ENCODE results near the gene FCRLB. TPM values are rescaled to one million over a fixed set of nuclear protein-coding genes. Genes with fewer than 3 reads are reported as not detected.

FCRLB gene
- total and polyA plus RNA-seq, 2 donors (not counting 1 experiment from before 2014, with no cell fraction given), result 3.8 to 6.4 TPM

DNA sequence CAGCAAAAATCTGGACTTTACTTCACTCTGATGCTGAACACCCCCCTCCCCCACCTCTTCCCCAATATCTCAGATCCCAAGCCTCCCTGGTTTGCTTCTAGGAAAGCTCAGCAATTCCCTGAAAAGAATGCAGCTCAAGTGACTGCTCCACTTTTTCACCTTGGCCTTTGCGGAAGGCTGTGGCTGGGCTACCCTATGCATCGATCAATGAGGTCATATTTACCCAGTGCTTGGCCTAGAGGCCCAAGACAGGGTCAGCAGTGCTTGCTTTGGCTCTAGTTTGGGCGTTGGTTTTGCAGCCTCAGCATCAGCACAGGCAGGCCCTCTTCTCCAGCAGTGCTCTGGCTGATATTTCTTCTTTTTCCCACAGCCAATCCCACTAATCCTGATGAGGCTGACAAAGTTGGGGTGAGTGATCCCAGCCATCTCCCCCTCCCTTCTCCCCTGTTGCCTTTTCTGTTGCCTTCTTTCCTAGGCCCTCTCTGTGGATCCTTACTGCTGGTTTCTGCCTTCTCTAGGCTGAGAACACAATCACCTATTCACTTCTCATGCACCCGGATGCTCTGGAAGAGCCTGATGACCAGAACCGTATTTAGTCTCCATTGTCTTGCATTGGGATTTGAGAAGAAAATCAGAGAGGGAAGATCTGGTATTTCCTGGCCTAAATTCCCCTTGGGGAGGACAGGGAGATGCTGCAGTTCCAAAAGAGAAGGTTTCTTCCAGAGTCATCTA is 44.2 kb upstream of the FCRLB start:
- Mint-ChIP-seq H3K27me3 (no peaks in the 10 kb centered on the region), H3K4me3 (no peak overlapping the region), H3K4me1 (peaks cover 3% of the 10 kb centered on the region), H3K27ac (no peak overlapping the region), H3K9me3 (ENCODE audit: insufficient read depth) (no peaks in the 10 kb centered on the region)
- Histone ChIP-seq H2AFZ (ENCODE audit: insufficient read depth, low read depth, low read length, poor library complexity, severe bottlenecking) (no peak overlapping the region), H3K9me3 (ENCODE audit: control extremely low read depth in 1 of 3, control insufficient read depth in 2 of 3, insufficient read depth in 1 of 3, low read length in 2 of 3) (no peaks in the 10 kb centered on the region), H3K9ac (ENCODE audit: low read length) (no peak overlapping the region), H3K36me3 (replicated peaks in 1 of 2; ENCODE audit: control extremely low read depth in 1 of 2, control insufficient read depth in 1 of 2, extremely low read depth in 1 of 2, insufficient read depth in 2 of 2, low read length in 1 of 2) (peaks cover 6 to 37% of the 10 kb centered on the region in 2 experiments), H3K27ac (ENCODE audit: low read length in 2 of 2) (no peak overlapping the region), H3K4me1 (ENCODE audit: control insufficient read depth in 2 of 2, insufficient read depth in 2 of 2, low read length in 2 of 2) (no peaks in the 10 kb centered on the region), H4K20me1 (ENCODE audit: control insufficient read depth, insufficient read depth, low read length, poor library complexity, severe bottlenecking) (no peaks in the 10 kb centered on the region), H3K4me3 (ENCODE audit: control extremely low read depth in 1 of 5, extremely low read depth in 1 of 5, insufficient read depth in 1 of 5, low read depth in 2 of 5, low read length in 4 of 5) (no peak overlapping the region), H3K4me2 (replicated peaks; ENCODE audit: low read depth, low read length, poor library complexity, severe bottlenecking) (no peak overlapping the region), H3K27me3 (replicated peaks in 1 of 4; ENCODE audit: control extremely low read depth in 1 of 4, control insufficient read depth in 3 of 4, insufficient read depth in 4 of 4, low read length in 3 of 4) (no peaks in the 10 kb centered on the region), H3K79me2 (ENCODE audit: control insufficient read depth, insufficient read depth, low read length) (no peaks in the 10 kb centered on the region)
- DNase-seq (no peak), ATAC-seq (ENCODE audit: low read depth) (no peak)
- intact Hi-C loops (cut with micrococcal nuclease), result no loop called here
- WGBS (ENCODE audit: insufficient coverage), result 100% methylated on average over 4 of the region's 5 CpGs
- TF ChIP-seq EZH2 (IDR thresholded peaks at IDR 0.05; ENCODE audit: borderline replicate concordance, insufficient read depth, low read depth, low read length, poor library complexity, severe bottlenecking), result no peak
- TF ChIP-seq, protein P1, sequence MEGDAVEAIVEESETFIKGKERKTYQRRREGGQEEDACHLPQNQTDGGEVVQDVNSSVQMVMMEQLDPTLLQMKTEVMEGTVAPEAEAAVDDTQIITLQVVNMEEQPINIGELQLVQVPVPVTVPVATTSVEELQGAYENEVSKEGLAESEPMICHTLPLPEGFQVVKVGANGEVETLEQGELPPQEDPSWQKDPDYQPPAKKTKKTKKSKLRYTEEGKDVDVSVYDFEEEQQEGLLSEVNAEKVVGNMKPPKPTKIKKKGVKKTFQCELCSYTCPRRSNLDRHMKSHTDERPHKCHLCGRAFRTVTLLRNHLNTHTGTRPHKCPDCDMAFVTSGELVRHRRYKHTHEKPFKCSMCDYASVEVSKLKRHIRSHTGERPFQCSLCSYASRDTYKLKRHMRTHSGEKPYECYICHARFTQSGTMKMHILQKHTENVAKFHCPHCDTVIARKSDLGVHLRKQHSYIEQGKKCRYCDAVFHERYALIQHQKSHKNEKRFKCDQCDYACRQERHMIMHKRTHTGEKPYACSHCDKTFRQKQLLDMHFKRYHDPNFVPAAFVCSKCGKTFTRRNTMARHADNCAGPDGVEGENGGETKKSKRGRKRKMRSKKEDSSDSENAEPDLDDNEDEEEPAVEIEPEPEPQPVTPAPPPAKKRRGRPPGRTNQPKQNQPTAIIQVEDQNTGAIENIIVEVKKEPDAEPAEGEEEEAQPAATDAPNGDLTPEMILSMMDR (IDR thresholded peaks at IDR 0.05), result no peak
- ChIA-PET POLR2A (no interaction called here), CTCF (no interaction called here)

DNA sequence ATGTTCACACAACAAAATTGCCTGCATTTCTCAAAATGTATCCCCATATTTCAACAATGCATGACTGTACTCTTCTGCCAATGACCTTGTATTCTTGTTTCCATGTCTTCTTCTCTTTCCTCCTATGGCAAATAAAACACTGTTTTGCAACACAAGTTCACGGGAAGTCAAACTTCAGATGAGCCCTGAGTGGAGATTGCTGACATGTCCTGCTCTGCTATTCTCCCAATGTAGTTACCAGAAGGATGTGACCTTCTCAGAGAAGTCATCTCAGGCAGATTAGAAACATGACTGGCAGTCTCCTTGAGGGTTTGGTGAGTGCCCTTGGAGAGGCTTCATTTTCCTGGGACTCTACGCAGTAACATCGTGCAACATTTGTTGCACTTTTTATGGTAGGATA is 42.8 kb upstream of the FCRLB start:
- Histone ChIP-seq H2AFZ (ENCODE audit: insufficient read depth, low read depth, low read length, poor library complexity, severe bottlenecking) (no peak overlapping the region), H3K36me3 (replicated peaks in 1 of 2; ENCODE audit: control extremely low read depth in 1 of 2, control insufficient read depth in 1 of 2, extremely low read depth in 1 of 2, insufficient read depth in 2 of 2, low read length in 1 of 2) (peaks cover 6 to 26% of the 10 kb centered on the region in 2 experiments), H3K4me3 (ENCODE audit: control extremely low read depth in 1 of 5, extremely low read depth in 1 of 5, insufficient read depth in 1 of 5, low read depth in 2 of 5, low read length in 4 of 5) (no peak overlapping the region), H3K9ac (ENCODE audit: low read length) (no peak overlapping the region), H3K4me2 (replicated peaks; ENCODE audit: low read depth, low read length, poor library complexity, severe bottlenecking) (no peak overlapping the region), H3K4me1 (ENCODE audit: control insufficient read depth in 2 of 2, insufficient read depth in 2 of 2, low read length in 2 of 2) (no peaks in the 10 kb centered on the region), H3K27ac (ENCODE audit: low read length in 2 of 2) (no peak overlapping the region), H3K9me3 (ENCODE audit: control extremely low read depth in 1 of 3, control insufficient read depth in 2 of 3, insufficient read depth in 1 of 3, low read length in 2 of 3) (no peaks in the 10 kb centered on the region), H3K79me2 (ENCODE audit: control insufficient read depth, insufficient read depth, low read length) (no peaks in the 10 kb centered on the region), H3K27me3 (replicated peaks in 1 of 4; ENCODE audit: control extremely low read depth in 1 of 4, control insufficient read depth in 3 of 4, insufficient read depth in 4 of 4, low read length in 3 of 4) (no peaks in the 10 kb centered on the region), H4K20me1 (ENCODE audit: control insufficient read depth, insufficient read depth, low read length, poor library complexity, severe bottlenecking) (no peaks in the 10 kb centered on the region)
- ChIA-PET POLR2A (no interaction called here), CTCF (no interaction called here)
- no peaks in the 10 kb centered on the region for H3K9me3 Mint-ChIP-seq (ENCODE audit: insufficient read depth)
- H3K4me1 Mint-ChIP-seq, result peaks cover 3% of the 10 kb centered on the region
- H3K4me3 Mint-ChIP-seq, result no peak overlapping the region
- H3K27me3 Mint-ChIP-seq, result no peaks in the 10 kb centered on the region
- WGBS (ENCODE audit: insufficient coverage), result 80% methylated on average over 1 of the region's 3 CpGs
- intact Hi-C loops (cut with micrococcal nuclease), result no loop called here
- TF ChIP-seq, protein P1 (IDR thresholded peaks at IDR 0.05), result no peak
- TF ChIP-seq EZH2 (IDR thresholded peaks at IDR 0.05; ENCODE audit: borderline replicate concordance, insufficient read depth, low read depth, low read length, poor library complexity, severe bottlenecking), result no peak
- H3K27ac Mint-ChIP-seq, result no peak overlapping the region
- DNase-seq (no peak), ATAC-seq (ENCODE audit: low read depth) (no peak)

Data from B cell (primary cell).